B cell (primary cell): ENCODE data around the gene CAVIN2.

ENCODE experiments used
- CTCF ChIP-seq: fragments of 200-600 bp; IDR thresholded peaks from one replicate; pipeline ENCODE4 v1.8.0; 2022; ENCODE audit warnings: antibody characterized with exemption, mild to moderate bottlenecking
- EZH2 ChIP-seq: IDR thresholded peaks from 2 replicates; pipeline ENCODE4 v1.6.1; 2012; ENCODE audit warnings: borderline replicate concordance, low read depth, mild to moderate bottlenecking, moderate library complexity, low read length; ENCODE audit not compliant: insufficient read depth, poor library complexity, severe bottlenecking

- TF ChIP-seq CTCF, result no peak
- no peak for TF ChIP-seq EZH2
These were observed 20.6 kb upstream of the CAVIN2 start for GRCh38 chr2:191867507-191867847.
